ENCODE data around the gene ASPN.

DNA sequence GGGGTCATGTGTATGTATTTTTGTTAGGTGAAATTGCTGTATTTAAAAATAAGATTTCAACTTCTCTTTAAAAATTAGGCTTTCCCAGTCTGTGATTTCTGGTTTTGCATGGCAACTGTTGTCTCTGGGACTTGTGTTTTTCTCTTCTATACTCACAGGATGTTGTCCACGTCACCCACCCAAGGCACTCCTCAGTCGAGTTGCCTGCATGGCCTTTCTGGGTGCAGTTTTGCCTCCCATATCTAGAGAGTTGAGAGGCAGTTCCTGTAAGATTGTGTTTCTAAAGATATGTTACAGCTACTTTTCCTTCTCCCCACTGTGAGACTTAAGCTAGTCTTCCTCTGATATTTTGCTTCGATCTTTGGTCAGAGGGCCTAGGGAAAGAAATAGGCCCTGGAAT is 2.3 kb upstream of the ASPN start:
- TF ChIP-seq CTCF (IDR thresholded peaks at IDR 0.05) (no peak), POLR2A (IDR thresholded peaks at IDR 0.05) (no peak), POLR2AphosphoS5 (IDR thresholded peaks at IDR 0.05) (no peak), EP300 (IDR thresholded peaks at IDR 0.05) (no peak)

Measured in upper lobe of left lung (tissue), 4 donors.